8988T (cell line): ENCODE data around the gene TMEM140.
"Not testable (repeated sequence)": the region's sequence is repeated elsewhere in the genome, so short reads cannot be mapped to it uniquely, and the experiment has no call there.

Experiments used
- DNase-seq: peaks from one replicate; pipeline ENCODE4 v3.0.0; 2011

TMEM140 gene

GRCh38 chr7:135159359-135160085, 11.7 kb downstream of the TMEM140 start:
- no peak for DNase-seq

GRCh38 chr7:135160098-135160857, 12.4 kb downstream of the TMEM140 start:
- no peak for DNase-seq

GRCh38 chr7:135160858-135161653, 13.2 kb downstream of the TMEM140 start:
- DNase-seq = no peak

- no peak for DNase-seq
These were observed 13.8 kb downstream of the TMEM140 start for GRCh38 chr7:135161669-135162068.

DNA sequence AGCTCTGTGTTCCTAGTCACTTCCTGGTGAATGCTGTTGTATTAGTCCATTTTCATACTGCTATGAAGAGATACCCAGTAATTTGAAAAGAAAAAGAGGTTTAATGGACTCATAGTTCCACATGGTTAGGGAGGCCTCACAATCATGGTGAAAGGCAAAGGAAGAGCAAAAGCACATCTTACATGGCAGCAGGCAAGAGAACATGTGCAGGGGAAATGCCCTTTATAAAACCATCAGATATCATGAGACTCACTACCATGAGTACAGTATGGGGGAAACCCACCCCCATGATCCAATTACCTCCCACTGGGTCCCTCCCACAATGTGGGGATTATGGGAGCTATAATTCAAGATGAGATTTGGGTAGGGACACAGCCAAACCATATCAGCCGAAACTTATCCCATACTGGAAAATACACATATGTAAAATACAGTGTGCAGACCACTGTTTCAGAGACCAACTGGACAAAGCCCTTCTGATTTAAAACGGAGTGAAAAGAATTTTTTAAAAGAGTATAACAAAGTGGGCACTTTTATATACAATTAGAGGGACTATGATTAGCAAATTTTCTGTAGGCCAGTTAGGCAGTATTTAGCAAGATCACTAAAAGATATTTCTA, 14.6 kb downstream of the TMEM140 start:
- no peak for DNase-seq

DNA sequence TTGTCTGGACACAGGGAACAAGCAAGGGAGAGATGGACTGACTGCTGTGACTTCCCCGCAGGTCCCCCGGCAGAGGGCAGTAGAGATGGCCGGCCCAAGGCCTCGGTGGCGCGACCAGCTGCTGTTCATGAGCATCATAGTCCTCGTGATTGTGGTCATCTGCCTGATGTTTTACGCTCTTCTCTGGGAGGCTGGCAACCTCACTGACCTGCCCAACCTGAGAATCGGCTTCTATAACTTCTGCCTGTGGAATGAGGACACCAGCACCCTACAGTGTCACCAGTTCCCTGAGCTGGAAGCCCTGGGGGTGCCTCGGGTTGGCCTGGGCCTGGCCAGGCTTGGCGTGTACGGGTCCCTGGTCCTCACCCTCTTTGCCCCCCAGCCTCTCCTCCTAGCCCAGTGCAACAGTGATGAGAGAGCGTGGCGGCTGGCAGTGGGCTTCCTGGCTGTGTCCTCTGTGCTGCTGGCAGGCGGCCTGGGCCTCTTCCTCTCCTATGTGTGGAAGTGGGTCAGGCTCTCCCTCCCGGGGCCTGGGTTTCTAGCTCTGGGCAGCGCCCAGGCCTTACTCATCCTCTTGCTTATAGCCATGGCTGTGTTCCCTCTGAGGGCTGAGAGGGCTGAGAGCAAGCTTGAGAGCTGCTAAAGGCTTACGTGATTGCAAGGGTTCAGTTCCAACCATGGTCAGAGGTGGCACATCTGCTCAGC, 16.6 kb downstream of the TMEM140 start:
- no peak for DNase-seq

DNA sequence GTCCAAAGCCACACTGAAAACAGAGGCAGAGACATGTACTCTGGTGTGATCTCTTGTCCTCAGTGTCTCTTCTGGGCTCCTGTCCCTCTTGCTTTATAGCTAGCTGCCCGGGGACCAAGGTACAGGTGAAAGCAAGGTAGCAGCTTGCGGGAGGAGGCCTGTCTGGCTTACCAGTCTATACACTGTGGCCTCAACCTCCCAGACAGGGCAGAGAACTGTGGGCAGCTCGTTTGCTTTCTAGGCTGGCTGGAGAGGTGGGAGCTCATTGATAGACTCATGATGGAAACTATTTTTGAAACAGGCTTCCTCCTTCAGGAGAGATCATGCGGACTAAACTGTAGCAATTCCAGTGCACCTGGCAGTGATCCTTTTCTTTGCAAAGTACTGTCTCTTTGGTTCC, 18.0 kb downstream of the TMEM140 start:
- DNase-seq = no peak

DNA sequence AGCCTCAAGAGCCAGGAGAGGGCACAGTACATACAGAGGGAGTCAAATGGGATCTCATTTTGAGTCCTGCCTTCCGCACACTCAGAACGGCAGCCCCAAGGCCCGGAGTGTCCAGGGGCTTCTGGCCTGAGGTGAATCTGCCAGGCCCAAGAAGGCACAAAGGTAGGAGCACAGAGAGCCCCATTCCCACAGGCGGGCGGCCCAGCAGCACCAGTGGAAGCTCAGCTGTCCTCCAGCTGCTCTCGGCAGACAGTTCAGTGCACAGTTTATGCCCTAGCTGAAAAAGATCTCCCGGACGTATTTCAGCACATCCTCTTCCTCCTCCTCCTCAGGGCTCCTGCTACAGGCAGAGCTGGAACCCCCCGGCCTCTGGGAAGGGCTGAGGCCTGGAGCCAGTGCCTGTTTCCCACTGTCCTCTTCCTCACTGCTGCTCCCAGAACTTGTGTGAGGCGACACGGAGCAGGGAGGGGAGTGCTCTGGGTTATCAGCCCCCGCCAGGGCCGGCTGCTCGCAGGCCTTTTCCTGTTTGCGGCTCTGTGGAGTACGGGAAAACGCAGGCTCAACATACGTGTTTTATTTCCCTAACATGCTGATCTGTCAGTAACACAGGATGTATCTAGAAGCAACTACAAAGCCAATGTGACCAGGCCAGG, 18.6 kb downstream of the TMEM140 start:
- DNase-seq = no peak

DNA sequence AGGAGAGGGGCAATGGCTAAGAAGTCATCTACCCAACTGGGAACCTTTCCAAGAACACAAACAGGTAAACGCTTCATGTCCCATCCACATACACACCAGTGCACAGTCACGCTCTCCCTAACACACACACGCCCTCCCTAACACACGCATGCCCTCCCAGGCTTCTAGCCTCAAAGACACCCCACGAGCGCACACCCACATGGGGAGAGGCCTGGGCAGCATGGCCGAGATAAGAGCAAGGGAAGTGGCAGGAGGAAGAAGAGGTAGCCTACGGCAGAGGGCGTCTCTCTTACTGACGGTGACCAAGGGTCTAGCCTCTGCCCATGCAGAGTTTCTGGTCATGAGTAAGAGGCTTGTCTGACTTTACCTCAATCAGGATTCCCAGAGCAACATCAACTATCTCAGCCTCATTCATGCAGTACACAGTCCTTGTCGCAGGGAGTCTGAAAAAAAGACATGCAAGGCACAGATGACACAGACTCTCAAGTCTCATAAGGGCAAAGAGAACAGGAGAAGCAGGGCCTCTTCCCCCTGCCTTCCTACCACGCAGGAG, 19.6 kb downstream of the TMEM140 start:
- no peak for DNase-seq

- no peak for DNase-seq
These were observed 20.1 kb downstream of the TMEM140 start for GRCh38 chr7:135168001-135168400.

- DNase-seq = no peak
These were observed 20.7 kb downstream of the TMEM140 start for GRCh38 chr7:135168489-135169140.

DNA sequence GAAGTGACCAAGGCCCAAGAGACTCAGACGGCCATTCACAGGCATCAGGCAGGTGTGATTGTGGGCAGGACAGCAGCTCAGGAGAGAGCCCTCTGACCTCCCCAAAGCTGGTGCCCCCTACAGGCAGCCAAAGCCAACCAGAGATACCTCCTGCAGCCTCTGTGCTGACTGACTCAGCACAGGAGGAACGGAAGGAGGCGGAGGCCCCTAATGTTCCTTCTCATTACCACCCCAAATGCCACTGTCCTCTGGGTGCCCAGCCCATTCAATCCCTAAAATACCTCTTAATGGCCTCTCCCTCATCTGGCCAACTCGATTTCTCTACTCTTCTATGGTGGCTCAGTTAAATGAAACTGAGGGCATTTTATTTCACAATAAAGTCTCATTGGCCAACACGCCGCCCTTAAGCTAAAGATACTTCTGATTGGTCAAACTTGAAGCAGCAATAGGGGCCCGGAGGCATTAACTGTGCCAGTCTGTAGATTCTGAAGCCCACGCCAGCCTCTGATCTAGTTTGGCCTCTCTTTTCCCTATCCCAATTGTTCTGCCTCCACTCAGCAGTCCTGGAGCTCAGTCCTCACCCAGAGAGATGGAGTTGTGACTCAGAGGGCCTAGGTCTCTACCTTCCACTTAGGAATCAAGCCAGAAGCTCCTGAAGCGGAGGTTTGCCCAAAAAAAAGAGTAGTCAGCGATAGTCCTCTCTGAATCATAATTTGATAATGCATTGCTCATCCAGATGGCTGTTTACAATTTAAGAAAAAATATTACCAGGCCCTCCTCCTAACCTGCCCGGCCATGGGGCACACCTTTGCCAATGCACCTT, 21.5 kb downstream of the TMEM140 start:
- peak; percentile 41 for DNase-seq

- DNase-seq = no peak
These were observed 22.0 kb downstream of the TMEM140 start for GRCh38 chr7:135169964-135170273.

DNA sequence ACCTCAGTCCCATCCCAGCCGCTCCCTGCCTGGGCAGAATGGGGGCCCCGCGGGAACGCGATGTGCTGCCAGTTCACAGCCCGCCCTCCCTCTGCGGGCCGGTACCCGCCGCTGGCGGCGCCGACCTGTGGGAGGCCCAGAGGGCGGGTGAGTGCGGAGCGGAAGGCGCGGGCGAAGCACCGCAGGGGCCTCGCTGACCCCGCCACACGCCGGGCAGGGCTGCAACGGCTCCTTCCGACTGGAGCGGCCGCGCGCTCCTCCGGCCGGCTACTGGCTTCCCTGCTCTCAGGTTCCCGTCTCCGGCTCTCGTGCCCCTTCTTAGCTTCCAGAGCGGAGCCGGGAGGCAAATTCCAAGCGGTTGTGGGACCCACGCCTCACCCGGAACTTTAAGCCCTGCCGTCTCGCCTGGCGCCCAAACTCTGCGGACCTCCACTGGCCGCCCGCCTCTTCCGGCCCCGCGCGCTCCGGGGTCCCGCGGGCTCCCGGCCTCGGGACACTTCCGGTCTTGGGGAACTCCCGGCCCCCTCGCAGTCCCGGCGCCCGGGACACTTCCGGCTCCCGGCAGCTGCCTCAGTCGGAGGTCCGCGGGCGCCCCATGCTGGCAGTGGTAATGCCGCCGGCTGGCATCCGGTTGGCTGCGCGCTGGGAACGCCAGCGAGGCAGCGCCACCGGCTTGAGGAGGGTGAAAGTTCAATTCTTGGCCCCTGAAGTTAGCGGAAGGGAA, 22.6 kb downstream of the TMEM140 start, which contains the start of gene CYREN:
Gene CYREN, minus strand, starts transcription at position 434 of the 724 bp plus-strand sequence. CDS start 1,785 bp downstream, outside the sequence.
- peak; percentile 88 for DNase-seq

DNA sequence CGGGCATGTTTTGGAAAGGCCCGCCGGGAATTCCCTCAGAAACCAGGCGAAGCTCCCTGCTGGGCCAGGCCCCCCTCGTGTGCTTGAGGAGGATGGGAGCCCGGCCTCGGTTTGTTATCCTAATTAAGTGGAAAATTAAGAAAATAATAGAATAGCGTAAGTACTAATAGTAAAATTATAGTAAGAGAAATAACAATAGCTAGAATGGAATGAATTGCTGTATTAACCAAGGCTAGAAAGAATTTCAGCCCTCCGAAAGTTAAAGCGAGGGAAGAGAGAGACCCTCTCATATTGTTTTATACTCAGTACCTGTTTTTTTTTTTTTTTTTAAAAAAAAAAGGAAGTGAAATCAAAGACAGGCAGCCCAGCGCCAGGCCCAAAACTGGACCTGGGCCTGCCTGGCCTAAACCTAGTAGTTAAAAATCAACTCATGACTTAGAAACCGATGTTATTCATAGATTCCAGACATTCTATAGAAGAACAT, 23.2 kb downstream of the TMEM140 start:
- DNase-seq = not testable (repeated sequence)

DNA sequence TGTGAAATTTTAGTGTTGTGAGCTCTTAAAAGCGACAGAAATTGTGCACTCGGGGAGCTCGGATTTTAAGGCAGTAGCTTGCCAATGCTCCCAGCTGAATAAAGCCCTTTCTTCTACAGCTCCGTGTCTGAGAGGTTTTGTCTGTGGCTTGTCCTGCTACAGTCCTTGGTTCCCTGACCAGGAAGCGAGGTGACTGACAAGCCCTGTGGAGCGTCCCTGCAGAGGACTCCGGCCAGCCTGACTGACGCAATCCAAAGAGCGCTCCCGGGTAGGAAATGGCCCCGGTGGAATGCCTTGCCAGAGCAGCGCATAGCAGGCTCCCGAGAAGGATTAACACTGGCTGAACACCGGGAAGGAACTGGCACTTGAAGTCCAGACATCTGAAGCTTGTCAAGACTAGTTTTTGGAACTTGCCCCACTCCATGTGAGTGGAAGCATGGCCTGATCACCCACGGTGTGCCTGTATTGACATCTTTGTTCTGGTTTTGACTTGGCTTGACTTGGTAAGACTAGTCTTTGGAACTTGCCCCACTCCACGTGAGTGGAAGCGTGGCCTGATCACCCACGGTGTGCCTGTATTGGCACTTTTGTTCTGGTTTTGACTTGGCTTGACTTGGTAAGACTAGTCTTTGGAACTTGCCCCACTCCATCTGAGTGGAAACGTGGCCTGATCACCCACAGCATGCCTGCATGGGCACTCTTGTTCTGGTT, 23.9 kb downstream of the TMEM140 start:
- not testable (repeated sequence) for DNase-seq

DNA sequence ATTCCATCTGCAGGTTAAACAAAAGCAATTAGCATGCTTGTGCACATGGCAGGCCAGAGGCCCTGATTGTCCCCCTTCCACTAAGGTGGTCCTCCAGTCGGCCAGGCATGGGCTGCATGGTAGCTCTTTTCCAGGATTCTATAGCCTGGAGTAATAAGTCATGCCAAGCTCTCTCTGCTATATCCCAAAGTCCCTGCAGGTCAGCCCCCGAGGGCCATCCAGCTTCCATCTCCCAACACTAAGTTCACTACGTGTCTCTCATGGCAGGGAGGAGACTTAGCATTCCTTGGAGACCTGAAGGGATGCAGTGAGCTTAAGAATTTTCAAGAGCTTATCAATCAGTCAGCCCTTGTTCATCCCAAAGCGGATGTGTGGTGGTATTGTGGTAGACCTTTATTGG, 26.0 kb downstream of the TMEM140 start:
- not testable (repeated sequence) for DNase-seq

DNA sequence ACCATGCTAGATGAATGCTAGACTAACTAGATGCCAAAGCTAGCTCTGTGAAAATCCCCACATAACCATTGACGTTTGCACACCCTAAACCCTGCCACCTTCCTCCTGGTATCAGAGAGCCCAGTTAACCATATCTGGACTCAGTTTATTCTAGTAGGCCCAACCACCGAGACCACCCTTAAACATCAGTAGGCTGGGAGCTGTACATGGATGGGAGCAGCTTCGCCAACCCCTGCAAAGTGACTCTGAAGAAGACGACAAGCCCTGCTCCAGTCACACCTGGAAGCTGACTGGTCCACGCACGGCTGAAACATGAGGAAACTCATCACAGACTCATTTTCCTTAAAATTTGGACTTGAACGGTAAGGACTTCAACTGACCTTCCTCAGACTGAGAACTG, 27.1 kb downstream of the TMEM140 start:
- no peak for DNase-seq

DNA sequence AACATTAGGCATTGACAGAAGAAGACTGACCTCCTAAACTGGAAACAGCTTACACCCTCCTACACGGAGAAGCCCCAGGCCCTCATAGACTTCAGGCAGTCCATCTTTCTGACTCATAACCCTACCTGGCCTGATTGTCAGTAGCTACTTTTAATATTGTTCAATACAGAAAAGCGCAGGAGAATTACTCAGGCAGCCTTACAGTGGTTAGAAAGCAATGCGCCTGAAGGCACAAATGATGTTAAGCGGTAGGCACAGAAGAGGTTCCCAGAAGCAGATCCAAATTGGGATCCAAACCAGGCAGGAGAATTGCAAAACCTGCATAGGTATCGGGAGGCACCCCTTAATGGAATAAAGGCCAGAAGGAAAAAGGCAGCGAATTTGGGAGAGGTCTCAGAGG, 28.1 kb downstream of the TMEM140 start:
- no peak for DNase-seq
